Measurements from ENCODE around the gene FGD2.

The FGD2 gene

DNA sequence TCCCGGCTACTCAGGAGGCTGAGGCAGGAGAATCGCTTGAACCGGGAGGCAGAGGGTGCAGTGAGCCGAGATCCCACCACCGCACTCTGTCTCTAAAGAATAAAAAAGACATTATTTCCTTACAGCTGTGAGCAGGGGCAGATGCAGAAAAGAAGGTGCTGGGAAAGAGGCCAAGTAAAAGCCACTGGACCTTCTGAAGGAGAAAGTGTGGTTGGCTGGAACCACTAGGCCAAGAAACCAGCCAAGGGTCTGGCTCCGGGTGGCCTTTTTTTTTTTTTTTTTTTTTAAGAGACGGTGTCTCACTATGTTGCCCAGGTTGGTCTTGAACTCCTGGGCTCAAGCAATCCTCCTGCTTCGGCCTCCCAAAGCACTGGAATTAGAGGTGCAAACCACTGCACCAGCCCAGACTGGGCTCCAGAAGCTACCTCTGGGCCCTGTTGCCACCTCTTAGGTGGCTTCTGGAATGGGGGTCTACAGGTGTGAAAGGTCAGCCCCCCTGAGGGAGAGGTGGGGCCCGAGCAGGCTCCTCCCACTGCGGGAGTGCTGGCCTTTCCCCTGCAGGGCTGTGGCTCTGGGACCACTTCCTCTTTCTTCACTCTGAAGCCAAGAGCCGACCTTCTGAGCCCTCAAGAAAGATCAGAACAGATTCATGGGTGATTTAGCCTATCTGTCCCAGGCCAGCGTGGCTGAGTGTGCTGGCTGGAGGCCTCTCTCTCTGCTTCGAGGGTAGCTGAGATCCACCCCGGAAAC is at the start of gene FGD2:
Gene FGD2 (plus strand): TSS at position 595 of the 750 bp plus-strand sequence. CDS start 163 bp downstream, outside the sequence.
- FAIRE-seq, result no peak

DNA sequence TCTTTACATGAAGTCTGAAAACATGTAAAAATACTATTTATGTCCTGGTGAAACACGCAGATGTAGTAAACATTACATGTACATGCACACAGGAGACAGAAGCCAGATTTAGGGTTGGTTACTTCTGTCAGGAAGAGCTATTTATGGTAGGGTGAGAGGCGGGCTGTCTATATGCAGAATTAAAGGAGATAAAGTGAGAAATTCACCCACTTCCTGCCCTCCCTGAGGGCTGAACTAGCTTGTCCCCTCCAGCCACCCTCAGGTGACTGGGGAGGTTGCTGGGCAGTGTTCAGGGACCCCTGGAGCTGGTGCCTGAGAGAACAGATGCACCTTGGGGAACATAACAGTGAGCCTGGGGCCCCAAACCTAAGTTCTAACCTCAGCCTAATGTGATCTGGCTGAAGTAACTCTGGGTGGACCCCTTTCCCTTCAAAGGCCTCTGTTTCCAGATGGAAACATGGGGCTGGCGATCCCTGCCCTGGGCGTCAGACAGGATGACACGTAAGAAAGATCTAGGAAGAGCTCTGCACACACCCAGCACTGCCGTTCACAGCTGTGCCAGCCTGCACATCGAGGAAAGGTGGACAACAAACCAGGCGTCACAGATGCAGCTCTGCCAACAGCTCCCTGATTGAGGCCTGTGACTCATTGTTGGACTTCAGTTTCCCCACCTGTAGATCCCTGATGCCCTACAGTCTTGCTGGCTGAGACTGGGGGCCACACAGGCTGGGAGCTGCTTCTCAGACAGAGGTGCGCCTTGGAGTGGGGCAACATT is 49.6 kb upstream of the FGD2 start:
- no peak for FAIRE-seq

GRCh38 chr6:36956446-36956820 is 49.0 kb upstream of the FGD2 start:
- FAIRE-seq, result no peak

DNA sequence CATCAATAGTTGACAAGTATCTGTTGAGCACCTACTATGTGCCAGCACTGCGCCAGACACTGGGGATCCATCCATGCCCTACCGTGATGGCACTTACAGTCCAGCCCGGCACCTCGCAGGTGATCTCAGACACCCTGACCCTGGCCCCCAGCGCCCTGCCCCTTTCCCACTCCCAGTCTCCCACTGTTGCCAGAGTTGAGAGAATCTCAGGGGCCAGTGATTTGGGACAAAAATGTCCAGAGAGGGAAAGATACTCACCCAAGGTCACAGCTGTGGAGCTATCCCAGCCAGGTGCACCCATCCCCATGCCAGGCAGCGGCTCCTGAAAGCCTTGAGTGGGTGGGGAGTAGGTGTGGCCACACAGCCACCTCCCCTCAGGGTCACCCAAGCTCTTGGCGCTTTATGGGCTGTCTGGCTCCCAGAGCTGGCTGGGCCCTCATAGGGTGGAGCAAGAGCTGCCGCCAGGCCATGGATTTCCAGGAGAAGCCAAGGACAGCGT is 47.6 kb upstream of the FGD2 start:
- FAIRE-seq, result no peak

DNA sequence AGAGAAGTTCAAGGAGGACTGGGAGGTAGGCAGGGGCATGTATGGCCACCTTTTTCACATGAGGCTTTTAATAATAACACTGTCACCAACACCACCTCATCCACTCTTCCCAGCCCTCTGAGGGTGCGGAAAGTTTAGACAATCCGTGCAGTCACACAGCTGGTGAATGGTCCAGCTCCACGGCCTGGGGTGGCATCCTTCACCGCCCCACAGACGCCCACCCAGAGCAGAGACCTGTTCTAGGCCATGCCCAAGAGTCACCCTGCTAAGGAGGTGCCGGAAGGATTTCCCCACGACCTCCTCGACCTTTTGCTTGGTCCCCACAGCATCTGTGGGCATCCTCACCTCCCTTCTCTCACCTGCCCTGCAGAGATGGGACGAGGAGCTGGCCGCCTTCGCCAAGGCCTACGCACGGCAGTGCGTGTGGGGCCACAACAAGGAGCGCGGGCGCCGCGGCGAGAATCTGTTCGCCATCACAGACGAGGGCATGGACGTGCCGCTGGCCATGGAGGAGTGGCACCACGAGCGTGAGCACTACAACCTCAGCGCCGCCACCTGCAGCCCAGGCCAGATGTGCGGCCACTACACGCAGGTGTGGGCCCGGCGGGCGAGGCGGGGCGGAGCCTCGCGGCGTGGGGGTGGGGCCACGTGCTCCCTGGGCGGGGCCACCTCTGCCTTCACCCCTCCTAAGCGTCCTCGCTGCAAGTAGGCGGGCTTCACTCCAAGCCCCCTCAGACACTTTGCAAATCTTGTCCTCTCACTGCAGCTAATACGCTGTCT is 46.5 kb upstream of the FGD2 start:
- no peak for FAIRE-seq

- no peak for FAIRE-seq
These were observed 45.8 kb upstream of the FGD2 start for GRCh38 chr6:36959555-36960250.

- no peak for FAIRE-seq
These were observed 43.7 kb upstream of the FGD2 start for GRCh38 chr6:36961441-36962435.

GRCh38 chr6:36962874-36963273 is 42.6 kb upstream of the FGD2 start:
- FAIRE-seq, result no peak

GRCh38 chr6:36963451-36964290 is 41.8 kb upstream of the FGD2 start:
- FAIRE-seq, result no peak

DNA sequence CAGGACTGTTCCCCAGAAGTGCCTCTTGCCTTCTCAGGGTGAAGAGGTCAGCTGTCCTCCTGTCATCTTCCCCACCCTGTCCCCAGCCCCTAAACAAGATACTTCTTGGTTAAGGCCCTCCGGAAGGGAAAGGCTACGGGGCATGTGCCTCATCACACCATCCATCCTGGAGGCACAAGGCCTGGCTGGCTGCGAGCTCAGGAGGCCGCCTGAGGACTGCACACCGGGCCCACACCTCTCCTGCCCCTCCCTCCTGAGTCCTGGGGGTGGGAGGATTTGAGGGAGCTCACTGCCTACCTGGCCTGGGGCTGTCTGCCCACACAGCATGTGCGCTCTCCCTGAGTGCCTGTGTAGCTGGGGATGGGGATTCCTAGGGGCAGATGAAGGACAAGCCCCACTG is 41.1 kb upstream of the FGD2 start:
- FAIRE-seq, result no peak

DNA sequence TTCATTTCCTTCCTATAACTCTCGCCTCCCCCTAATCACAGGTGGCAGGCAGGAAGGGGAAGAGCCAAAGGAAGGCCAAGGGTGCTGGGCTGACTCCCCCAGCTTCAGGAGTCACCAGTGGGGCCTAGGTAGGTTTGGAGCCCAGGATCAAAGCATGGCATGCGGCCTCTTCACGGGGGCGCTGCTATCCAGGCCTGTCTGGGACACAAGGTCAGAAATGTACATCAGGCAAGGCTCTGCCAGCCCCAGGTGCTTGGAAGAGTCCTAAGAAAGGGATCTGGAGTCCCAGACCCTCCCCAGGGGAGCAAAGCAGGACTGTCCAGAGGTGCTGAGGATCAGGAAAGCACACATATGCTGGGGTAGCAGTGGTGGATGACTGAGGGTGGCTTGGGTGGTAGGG is 40.5 kb upstream of the FGD2 start:
- FAIRE-seq, result no peak

- FAIRE-seq, result no peak
These were observed 38.2 kb upstream of the FGD2 start for GRCh38 chr6:36967301-36967700.

GRCh38 chr6:36967757-36968156 is 37.7 kb upstream of the FGD2 start:
- FAIRE-seq, result no peak

GRCh38 chr6:36968266-36968977 is 37.0 kb upstream of the FGD2 start:
- FAIRE-seq, result no peak

DNA sequence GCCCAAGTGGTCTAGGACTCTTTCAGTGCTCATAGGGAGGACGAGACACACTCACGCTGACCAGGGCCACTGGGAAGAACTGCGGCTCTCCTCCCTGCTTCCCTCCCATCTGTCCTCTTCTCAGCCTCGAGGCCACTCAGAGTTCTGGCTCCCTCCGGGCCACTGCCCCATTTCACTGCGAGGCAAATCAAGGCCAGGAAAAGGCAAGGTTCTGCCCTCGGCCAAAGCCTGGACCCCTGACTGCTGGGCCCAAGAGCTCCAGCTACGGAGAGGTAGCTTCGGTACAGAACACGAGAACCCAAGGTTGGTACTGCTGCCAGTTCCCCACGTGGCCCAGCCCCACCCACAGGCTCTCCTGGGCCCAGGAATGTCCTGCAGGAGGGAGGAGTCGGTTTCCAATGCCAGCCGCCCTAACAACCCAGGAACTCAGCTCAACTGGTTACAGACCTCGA is 36.2 kb upstream of the FGD2 start:
- FAIRE-seq, result no peak

GRCh38 chr6:36969988-36970891 is 35.2 kb upstream of the FGD2 start:
- FAIRE-seq, result no peak

DNA sequence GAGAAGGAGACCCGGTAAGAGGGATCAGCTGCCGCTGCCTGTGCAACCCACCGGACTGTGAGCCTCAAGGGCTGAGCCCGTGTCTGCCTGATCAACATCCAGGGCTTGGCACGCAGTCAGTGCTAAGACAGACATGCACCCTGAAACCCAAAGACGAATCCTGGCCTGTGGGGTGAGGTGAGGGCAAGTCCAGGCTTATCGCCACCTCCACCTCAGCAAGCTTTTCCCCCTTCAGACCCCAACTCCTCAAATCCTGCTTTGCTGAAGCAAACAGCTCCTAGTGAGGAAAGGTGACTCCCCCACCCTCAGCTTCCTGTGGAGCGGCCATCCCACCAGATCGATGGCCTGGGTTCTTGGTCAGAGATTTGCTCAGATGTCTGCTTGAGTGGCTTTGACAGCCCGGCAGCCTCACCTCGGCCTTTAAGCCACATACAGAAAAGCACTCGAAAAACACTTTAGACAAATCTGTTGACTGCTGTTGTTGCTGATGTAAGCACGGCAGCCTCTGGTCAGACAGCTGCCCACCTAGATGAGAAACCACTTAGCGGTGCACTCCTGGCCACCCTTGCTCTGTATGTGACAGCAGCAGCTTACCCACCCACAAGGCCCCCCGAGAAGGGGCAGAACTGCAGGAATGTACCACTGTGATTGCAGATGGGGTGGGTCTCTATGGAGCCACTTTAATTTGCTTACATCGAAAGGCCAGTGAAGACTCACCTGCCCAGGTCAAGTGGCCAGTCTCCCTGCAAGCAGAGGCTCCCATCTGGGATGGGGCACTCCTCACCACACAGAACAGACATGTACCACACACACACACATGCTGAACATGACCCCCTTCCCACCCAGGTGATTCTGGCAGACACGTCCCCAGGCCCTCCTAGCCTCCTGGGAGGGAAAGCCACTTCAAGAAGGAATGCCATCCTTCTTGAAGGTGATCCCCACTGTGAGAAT is 34.3 kb upstream of the FGD2 start:
- no peak for FAIRE-seq

Measured in G401.6 (cell line).